NT2/D1 (cell line): Measurements from ENCODE around the gene ZBTB22.

Experiments
- SUZ12 ChIP-seq: IDR thresholded peaks from 2 replicates; pipeline ENCODE4 v1.6.1; 2011; ENCODE audit not compliant: insufficient read length, insufficient read depth; ENCODE audit errors: extremely low read depth
- YY1 ChIP-seq: IDR thresholded peaks from 2 replicates; pipeline ENCODE4 v1.6.1; 2011; ENCODE audit not compliant: insufficient read length, insufficient read depth
- ZNF274 ChIP-seq: IDR thresholded peaks from 2 replicates; pipeline ENCODE4 v1.6.1; 2011; ENCODE audit warnings: mild to moderate bottlenecking, low read depth, low read length

DNA sequence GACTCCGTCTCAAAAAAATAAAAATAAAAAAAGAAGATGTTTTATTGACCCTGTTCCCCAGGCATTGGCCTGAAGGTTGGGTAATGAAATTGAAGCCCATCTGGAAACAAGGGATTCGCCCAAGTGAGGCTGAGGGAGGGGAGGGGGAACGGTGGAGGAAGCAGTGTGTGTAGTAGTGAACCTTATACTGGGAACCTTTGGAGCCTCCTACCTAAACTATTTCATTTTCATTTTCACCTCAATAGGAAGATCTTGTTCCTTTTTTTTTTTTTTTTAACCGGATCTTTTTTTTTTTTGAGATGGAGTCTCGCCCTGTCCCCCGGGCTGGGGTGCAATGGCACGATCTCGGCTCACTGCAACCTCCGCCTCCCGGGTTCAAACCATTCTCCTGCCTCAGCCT is 13.2 kb upstream of the ZBTB22 start:
- TF ChIP-seq SUZ12, result no peak
- no peak for TF ChIP-seq ZNF274
- no peak for TF ChIP-seq YY1
